Measurements from ENCODE around the gene CCDC88C. TPM values are rescaled to one million over a fixed set of nuclear protein-coding genes. Genes with fewer than 3 reads are reported as not detected.

CCDC88C gene
- total RNA-seq, 2 experiments from 2014 or later: 137 to 253 TPM

GRCh38 chr14:91252871-91253794 is 164.5 kb downstream of the CCDC88C start:
- no peak overlapping the region for H3K27ac ChIP-seq (ENCODE audit: low read depth, low read length, poor library complexity, severe bottlenecking)
- H4K20me1 ChIP-seq (ENCODE audit: insufficient read depth, low read length): no peaks in the 10 kb centered on the region
- H3K36me3 ChIP-seq (ENCODE audit: insufficient read depth, low read length): no peaks in the 10 kb centered on the region
- peaks cover 77% of the 10 kb centered on the region for H3K4me1 ChIP-seq (ENCODE audit: insufficient read depth, low read length, poor library complexity, severe bottlenecking)
- no peaks in the 10 kb centered on the region for H3K9me3 ChIP-seq (ENCODE audit: low read length)
- BruUV-seq (replicated peaks): no TSS peak
- CTCF ChIA-PET (ENCODE audit: unreplicated experiment): interaction anchor here (0.6 to 1.4 kb wide), 3 partner anchors 10 to 39 kb away, joined by 3 read pairs; no protein-coding TSS in a partner anchor
- intact Hi-C loops (cut with micrococcal nuclease; ENCODE audit: unreplicated experiment): no loop called here
- H2AFZ ChIP-seq (ENCODE audit: low read length): peak overlapping the region; percentile 77
- POLR2A ChIA-PET: interaction anchor here (0.6 to 2.2 kb wide), 5 partner anchors 8 to 81 kb away, joined by 3 to 12 read pairs (median 3); partner anchors contain the start of gene GPR68
- no peaks in the 10 kb centered on the region for H3K9me2 ChIP-seq (ENCODE audit: insufficient read depth, low read length)
- TF ChIP-seq EZH2phosphoT487 (IDR thresholded peaks at IDR 0.05; ENCODE audit: borderline replicate concordance, low read depth, low read length): no peak
- TF ChIP-seq CTCF (conservative IDR thresholded peaks at IDR 0.05; ENCODE audit: low read length): peak; percentile 43
- peak; percentile 40 for DNase-seq (ENCODE audit: low spot score)
- peak overlapping the region; percentile 66 for H3K4me2 ChIP-seq (ENCODE audit: low read length)
- peak overlapping the region; percentile 58 for H3K4me3 ChIP-seq (ENCODE audit: low read depth, low read length, poor library complexity, severe bottlenecking)
- no peaks in the 10 kb centered on the region for H3K79me2 ChIP-seq (ENCODE audit: insufficient read depth, low read depth, low read length)

- intact Hi-C loops (cut with micrococcal nuclease; ENCODE audit: unreplicated experiment): no loop called here
- no peak overlapping the region for H3K4me3 ChIP-seq (ENCODE audit: low read depth, low read length, poor library complexity, severe bottlenecking)
- H4K20me1 ChIP-seq (ENCODE audit: insufficient read depth, low read length): no peaks in the 10 kb centered on the region
- no peaks in the 10 kb centered on the region for H3K9me3 ChIP-seq (ENCODE audit: low read length)
- no TSS peak for BruUV-seq (replicated peaks)
- no peak for TF ChIP-seq EZH2phosphoT487 (IDR thresholded peaks at IDR 0.05; ENCODE audit: borderline replicate concordance, low read depth, low read length)
- no peak for TF ChIP-seq CTCF (conservative IDR thresholded peaks at IDR 0.05; ENCODE audit: low read length)
- DNase-seq (ENCODE audit: low spot score): no peak
- ChIA-PET POLR2A (interaction anchor here (2.2 kb wide), 1 partner anchor 9 kb away, joined by 12 read pairs; no protein-coding TSS in a partner anchor), CTCF (ENCODE audit: unreplicated experiment) (no interaction called here)
- H3K36me3 ChIP-seq (ENCODE audit: insufficient read depth, low read length): no peaks in the 10 kb centered on the region
- H3K4me1 ChIP-seq (ENCODE audit: insufficient read depth, low read length, poor library complexity, severe bottlenecking): peaks cover 72% of the 10 kb centered on the region
- no peaks in the 10 kb centered on the region for H3K79me2 ChIP-seq (ENCODE audit: insufficient read depth, low read depth, low read length)
- H3K9me2 ChIP-seq (ENCODE audit: insufficient read depth, low read length): no peaks in the 10 kb centered on the region
- H3K4me2 ChIP-seq (ENCODE audit: low read length): peak overlapping the region; percentile 76
- peak overlapping the region; percentile 75 for H3K27ac ChIP-seq (ENCODE audit: low read depth, low read length, poor library complexity, severe bottlenecking)
- H2AFZ ChIP-seq (ENCODE audit: low read length): peak overlapping the region; percentile 97; the same call in 1 of the 2 replicates
Observed at GRCh38 chr14:91250912-91251311, 166.7 kb downstream of the CCDC88C start.

Data from OCI-LY7 (cell line).